Endometrial microvascular endothelial cells (primary cell): ENCODE measurements around the gene PODXL2. TPM values are rescaled to one million over a fixed set of nuclear protein-coding genes. Genes with fewer than 3 reads are reported as not detected.
"Not testable (repeated sequence)": the region's sequence is repeated elsewhere in the genome, so short reads cannot be mapped to it uniquely, and the experiment has no call there.

Experiments used
- in situ Hi-C: cut with HindIII; loops from 2 replicates; pipeline ENCODE4 v1.10.0; 2017; ENCODE audit warnings: low sequenced_read_pairs, low pct_unique_long_range_greater_than_20kb; ENCODE audit errors: inconsistent ontology term
- total RNA-seq: library from RNA; depleted of rRNA; stranded (reverse); fragments of >200 nt; gene quantifications from one replicate; pipeline ENCODE4 v1.2.3, GENCODE V29; 2015; ENCODE audit errors: inconsistent ontology term

Gene PODXL2
- total RNA-seq, 1 donor from 2014 or later = 0.09 TPM

DNA sequence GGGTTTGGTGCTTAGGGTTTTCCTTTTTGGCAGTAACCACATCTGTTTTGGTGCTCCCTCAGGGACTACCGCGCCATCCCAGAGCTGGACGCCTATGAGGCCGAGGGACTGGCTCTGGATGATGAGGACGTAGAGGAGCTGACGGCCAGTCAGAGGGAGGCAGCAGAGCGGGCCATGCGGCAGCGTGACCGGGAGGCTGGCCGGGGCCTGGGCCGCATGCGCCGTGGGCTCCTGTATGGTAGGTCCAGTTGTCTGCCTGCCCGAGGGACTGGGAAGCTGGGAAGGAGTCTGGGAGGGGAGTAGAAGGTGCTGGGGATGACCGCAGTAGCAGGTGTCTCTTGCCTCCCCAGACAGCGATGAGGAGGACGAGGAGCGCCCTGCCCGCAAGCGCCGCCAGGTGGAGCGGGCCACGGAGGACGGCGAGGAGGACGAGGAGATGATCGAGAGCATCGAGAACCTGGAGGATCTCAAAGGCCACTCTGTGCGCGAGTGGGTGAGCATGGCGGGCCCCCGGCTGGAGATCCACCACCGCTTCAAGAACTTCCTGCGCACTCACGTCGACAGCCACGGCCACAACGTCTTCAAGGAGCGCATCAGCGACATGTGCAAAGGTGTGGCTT lies 24.3 kb upstream of the PODXL2 start:
- in situ Hi-C loops = no loop called here

DNA sequence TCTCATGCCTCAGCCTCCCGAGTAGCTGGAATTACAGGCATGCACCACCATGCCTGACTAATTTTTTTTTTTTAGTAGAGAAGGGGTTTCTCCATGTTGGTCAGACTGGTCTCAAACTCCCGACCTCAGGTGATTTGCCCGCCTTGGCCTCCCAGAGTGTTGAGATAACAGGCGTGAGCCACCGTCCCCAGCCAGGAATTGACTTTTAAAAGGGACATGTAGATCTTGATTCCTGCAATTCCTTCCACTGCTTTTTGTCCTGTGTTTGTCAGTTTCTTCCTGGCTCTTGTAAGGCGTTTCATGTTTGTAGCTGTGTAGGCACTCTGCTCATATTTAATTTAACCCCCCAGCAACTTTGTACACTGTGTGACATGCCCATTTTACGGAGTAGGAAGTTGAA lies 23.4 kb upstream of the PODXL2 start:
- in situ Hi-C loops = not testable (repeated sequence)

DNA sequence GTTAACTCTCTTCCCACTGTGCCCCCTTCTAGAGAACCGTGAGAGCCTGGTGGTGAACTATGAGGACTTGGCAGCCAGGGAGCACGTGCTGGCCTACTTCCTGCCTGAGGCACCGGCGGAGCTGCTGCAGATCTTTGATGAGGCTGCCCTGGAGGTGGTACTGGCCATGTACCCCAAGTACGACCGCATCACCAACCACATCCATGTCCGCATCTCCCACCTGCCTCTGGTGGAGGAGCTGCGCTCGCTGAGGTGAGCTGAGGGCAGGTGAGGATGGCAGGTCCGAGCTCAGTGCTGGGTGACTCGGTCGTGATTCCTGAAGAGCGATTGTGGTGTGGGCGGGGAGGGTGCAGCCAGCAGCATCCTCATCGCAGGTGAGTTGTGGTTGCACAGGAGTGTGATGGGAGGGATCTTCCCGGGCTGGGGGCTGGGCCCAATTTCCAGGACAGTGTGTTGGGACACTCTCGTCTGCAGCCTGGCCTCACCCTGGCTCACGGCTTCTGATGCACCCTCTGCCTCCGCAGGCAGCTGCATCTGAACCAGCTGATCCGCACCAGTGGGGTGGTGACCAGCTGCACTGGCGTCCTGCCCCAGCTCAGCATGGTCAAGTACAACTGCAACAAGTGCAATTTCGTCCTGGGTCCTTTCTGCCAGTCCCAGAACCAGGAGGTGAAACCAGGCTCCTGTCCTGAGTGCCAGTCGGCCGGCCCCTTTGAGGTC lies 22.7 kb upstream of the PODXL2 start:
- in situ Hi-C loops = no loop called here

DNA sequence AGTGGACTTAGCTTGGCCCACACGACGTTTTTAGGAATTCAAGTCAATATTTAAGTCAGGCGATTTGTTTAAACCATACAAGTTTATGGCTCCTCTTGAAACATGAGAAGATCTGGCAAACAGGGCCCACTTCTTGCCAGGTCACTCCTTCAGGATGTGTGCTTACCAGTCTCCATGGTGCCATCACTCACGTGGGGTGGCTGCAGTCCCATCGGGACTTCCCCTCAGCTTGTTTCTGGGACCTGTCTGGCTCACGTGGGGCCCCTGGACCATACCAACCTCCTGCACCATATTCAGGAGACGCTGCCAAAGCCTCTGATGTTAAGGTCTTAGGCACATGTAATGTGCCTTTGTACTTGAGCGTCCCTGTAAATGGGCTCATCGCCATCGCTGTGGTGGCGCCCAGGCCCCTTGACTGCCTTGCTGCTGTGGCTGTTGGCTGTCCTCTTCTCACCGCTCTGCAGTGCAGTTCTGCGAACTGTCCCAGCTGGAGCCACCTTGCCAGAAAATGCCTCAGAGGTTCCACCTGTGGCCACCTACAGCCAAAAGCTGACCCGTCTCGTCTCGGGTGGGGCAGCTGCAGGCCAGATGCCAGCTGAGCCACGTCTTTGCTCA lies 21.9 kb upstream of the PODXL2 start:
- in situ Hi-C loops = no loop called here

DNA sequence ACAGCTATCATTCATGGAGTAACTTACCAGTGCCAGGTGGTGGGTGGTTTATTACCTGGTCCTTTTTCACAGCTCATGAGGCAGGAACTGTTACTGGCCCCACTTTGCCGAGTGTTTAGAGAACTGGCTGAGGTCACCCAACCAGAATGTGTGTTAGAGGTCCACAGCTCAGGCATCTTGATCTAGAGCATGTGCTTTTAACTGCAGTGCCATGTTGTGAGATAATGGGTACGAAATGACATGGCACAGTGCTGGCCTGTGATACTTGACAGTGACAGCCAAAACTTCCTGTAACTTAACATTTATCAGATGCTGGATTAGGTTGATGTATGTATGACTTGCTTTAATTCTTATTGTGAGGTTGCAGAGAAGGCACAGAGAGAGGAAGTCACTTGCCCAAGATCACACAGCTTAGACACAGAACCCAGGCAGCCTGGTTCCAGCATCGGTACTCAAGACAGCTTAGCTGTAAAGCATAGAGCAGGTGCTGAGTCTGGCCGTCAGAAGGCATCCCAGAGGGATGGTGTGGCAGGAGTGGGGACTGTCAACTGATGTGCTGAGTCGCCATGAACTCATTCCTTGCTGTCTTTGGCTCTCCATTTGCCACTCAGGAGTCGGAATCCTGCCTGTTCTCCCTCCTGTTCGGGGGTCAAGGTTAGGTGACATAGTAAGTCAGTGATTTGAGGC lies 21.2 kb upstream of the PODXL2 start:
- in situ Hi-C loops = no loop called here

DNA sequence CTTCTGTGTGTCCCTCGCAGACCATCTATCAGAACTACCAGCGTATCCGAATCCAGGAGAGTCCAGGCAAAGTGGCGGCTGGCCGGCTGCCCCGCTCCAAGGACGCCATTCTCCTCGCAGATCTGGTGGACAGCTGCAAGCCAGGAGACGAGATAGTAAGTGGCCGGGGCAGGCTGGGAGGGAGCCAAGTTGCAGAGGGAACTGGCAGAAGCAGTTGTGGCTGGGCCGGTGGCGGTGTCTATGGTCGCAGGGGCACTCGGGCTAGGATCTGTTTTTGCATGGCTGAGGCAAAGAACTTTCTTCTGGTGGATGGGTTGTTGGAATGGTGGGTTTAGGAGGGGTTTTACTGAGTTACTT lies 20.6 kb upstream of the PODXL2 start:
- in situ Hi-C loops = no loop called here

DNA sequence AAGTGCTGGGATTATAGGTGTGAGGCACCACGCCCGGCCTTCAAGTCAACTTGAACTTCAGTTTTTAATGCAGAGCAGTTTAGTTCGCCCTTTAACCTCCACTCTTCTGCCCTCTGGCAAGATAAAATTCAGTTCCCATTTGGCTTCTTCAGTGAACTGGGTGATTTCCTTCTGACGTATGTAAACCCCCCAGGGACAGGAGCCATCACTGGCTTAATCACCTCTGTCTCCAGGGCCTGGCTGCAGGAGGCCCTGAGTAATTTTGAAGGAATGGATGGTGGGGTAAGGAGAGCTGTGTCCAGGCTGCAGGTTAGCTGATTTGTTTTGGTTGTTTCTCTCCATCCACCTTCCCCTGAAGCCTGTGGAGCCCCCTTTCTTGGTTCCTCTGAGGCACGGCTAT lies 18.9 kb upstream of the PODXL2 start:
- in situ Hi-C loops = no loop called here

DNA sequence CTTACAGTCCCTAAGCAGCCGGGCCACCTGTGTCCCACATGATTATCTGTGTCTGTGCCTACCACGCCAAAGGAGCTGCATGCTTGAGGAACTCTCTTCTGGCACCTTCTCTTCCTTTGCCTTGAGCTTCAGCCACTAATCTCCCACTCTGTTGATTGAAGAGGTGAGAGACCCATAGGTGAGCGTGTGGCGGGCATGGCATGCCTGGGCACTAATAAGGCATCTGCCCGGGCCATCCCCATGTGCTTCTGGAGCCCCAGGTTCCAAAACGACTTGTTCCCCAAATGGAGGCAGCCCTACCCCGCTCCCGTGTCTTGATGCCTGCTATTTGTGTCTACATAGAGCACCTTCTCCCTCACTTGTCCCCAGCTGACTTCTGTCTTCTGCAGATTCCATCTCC lies 17.7 kb upstream of the PODXL2 start:
- in situ Hi-C loops = no loop called here

DNA sequence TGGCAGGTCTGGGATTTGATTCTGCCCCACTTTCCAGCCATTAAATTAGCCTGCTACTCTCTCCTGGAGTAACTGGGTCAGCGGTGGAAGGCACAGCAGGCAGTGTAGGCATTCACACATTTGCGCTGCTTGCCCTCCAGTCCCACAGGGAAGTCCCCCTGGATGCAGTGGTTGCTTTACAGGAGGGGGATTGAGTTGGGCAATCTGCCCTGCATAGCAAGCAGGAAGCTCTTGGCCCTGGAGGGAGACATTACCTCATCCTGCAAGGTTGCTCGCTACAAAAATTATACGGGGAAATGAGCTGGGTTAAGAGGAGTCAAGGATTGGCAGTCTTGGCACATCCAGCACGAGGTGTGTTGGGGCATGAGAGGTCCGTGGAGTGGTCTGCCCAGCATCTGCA lies 16.0 kb upstream of the PODXL2 start:
- in situ Hi-C loops = no loop called here

DNA sequence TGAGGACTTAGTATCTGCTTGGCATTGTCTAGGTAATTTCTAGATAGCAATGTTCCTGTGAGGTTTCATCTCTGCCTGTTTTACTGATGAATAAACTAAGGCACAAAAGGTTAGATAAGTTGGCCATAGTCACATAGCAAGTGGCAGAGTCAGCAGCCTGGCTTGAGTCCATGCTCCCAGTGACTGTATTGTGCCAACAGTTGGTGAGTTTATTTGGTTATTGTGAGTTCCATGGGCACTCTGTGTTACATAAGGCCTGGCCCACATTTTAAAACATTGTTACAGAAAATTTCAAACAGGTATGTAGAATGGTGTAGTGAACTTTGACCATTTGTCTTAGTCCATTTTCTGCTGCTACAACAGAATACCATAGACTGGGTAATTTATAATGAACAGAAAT lies 15.6 kb upstream of the PODXL2 start:
- in situ Hi-C loops = no loop called here

DNA sequence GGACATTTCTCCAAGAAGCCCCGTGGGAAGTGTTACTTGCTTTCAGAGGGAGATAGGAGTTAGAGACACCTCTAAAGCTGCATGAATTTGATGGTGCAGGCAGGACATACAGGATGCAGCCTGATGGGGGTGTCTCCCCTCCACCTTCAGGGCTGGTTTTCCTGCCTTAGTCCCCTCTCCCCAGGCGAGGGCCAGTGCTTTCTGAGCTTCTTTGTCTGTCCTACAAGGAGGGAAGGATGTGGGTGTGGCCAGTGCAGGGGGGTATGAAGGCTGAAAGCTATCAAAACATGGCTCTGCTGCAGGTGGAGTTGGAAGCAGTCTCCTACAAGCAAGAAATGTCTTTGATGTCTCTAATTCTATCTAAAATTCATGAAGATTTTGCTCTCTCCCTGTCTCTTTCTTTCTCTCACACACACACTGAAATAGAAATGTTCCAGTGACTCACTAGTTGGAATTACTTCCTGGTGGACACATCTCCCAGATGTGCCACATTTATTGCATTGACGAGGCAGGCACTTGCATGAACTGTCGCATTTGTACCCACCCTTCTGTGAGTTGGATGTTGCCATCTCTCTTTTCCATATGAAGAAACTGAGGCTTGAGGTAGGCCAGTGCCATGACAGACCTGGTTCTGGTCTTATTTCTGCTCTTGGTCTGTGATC lies 13.9 kb upstream of the PODXL2 start:
- in situ Hi-C loops = no loop called here

DNA sequence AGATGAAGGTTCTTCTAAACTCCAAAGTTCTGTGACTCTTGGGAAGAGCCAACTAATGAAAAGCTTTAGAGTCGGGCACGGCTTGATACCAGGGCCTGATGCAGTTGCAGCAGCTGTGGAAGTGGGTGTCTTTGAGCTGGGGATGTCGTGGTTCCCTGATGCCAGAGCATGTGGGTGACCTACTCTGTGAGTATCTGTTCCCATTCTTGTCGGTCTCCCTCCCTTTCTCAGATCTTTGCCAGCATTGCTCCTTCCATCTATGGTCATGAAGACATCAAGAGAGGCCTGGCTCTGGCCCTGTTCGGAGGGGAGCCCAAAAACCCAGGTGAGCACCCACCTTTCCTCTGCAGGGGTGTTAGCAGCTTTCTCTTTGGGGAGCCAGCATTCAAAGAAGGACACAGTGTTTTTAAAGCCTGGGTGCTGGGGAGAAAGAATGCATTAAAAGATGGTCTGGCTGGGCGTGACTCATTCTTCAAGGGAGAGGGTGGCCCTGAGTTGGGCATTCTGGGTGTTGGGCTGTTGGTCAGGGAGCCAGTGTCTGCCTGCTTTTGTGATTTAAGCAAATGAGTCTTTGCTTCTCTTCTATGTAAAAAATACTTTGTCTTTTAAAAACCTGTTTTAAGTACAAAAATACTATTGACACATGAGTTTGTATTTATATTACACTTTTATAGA lies 13.2 kb upstream of the PODXL2 start:
- in situ Hi-C loops = no loop called here

DNA sequence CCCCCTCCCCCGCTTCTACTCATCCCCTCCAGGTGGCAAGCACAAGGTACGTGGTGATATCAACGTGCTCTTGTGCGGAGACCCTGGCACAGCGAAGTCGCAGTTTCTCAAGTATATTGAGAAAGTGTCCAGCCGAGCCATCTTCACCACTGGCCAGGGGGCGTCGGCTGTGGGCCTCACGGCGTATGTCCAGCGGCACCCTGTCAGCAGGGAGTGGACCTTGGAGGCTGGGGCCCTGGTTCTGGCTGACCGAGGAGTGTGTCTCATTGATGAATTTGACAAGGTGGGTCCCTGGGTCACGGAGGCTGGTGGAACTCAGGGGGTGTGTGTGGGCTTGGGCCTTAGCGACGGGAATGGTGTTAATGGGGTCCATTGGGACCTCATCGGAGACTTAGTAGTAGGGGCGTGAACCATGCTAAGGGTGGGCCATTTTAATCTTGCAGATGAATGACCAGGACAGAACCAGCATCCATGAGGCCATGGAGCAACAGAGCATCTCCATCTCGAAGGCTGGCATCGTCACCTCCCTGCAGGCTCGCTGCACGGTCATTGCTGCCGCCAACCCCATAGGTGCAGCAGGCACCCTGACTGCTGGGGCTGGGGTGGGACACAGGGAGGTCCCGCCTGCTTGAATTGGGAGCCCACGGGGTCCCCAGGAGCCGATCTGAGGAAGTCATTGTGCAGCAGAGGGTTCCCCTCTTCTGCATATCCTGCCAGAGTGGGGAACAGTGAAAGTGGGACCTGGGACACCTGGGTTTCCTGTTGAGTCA lies 12.0 kb upstream of the PODXL2 start:
- in situ Hi-C loops = no loop called here

DNA sequence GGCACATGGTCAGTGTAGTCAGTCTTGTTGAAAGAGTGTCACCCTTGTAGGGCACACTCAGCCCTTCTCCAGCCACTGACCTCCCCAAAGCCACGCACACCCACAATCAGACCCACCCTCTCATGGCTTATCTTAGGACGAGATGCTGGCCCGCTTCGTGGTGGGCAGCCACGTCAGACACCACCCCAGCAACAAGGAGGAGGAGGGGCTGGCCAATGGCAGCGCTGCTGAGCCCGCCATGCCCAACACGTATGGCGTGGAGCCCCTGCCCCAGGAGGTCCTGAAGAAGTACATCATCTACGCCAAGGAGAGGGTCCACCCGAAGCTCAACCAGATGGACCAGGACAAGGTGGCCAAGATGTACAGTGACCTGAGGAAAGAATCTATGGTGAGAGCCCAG lies 10.1 kb upstream of the PODXL2 start:
- in situ Hi-C loops = no loop called here

DNA sequence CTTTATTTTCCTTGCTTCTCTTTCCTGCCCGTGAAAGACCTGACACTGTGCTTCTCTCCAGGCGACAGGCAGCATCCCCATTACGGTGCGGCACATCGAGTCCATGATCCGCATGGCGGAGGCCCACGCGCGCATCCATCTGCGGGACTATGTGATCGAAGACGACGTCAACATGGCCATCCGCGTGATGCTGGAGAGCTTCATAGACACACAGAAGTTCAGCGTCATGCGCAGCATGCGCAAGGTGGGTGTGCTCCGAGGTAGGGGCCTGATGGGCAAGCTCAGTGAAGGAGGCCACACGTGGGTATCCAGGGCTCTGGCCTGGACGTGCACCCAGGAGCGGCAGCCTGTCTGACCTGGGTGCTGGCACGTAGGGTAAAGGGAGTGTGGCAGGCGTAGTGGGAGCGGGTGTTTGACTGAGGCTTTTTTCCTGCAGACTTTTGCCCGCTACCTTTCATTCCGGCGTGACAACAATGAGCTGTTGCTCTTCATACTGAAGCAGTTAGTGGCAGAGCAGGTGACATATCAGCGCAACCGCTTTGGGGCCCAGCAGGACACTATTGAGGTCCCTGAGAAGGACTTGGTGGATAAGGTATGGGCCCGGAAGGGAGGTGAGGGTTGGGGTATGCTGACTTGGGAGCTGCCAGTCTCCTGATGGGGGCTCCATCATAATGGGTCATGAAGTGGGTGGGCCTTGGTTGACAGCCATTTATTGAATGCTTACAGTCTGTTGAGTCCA lies 8.2 kb upstream of the PODXL2 start:
- in situ Hi-C loops = no loop called here

DNA sequence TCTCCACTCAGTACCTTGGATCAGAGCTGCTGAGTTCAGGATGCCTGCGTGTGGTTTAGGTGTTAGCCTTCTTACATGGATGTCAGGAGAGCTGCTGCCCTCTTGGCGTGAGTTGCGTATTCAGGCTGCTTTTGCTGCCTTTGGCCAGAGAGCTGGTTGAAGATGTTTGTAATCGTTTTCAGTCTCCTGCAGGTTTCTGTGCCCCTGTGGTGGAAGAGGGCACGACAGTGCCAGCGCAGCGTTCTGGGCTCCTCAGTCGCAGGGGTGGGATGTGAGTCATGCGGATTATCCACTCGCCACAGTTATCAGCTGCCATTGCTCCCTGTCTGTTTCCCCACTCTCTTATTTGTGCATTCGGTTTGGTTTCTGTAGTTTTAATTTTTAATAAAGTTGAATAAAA lies 7.0 kb upstream of the PODXL2 start:
- in situ Hi-C loops = no loop called here

DNA sequence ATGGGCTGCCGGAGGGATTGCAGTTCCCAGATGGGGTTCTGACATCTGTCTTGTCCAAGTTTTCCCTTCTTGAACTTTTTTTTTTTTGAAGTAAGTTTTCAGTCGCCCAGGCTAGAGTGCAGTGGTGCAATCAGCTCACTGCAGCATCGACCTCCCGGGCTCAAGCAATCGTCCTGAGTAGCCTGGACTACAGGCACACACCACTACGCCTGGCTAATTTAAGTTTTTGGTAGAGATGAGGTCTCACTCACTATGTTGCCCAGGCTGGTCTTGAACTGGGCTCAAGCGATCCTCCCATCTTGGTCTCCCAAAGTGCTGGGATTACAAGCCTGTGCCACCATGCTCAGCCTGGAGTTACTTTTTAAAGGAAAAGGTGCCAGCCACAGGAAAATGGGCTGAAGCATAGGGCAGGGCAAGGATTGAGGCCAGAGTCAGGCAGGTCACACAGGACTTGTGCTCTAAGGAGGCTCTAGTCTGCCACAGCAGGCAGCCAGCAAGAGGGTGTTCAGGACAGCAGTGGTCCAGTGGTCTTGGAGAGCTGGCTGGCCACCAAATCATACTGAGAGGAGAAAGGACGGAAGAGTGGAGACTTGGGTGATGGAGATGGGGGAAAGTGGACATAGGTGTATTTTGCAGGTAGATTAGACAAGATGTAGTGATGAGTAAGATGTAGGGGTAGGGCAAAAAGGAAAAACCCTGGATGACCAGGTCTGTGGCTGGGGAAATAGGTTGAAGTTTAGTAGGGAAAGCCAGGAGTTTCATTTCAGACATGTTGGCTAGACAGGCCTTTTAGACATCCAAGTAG lies 6.0 kb upstream of the PODXL2 start:
- in situ Hi-C loops = no loop called here
